Measurements from ENCODE around the gene GSPT2.

DNA sequence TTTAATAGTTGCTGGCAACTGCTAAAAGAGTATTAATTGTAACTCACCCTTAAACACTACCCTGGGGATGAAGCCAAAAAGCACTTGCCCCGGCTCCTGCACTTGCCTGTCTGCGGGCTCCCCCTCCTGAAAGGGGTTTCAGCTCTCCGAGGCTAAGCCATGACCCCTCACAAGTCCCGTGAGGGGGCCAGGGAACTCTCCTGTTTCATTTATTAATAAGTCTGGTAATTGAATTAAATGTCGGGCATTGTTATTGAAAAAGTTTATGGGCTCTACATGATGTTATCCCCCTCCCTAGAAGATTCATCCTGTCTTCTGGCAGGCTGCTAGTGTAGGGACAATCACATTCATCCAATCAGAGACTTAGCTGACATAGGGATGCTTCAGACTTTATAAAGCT lies 23.3 kb downstream of the GSPT2 start:
- TF ChIP-seq, protein P1, sequence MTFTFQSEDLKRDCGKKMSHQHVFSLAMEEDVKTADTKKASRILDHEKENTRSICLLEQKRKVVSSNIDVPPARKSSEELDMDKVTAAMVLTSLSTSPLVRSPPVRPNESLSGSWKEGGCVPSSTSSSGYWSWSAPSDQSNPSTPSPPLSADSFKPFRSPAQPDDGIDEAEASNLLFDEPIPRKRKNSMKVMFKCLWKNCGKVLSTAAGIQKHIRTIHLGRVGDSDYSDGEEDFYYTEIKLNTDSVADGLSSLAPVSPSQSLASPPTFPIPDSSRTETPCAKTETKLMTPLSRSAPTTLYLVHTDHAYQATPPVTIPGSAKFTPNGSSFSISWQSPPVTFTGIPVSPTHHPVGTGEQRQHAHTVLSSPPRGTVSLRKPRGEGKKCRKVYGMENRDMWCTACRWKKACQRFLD (tag by site-specific recombination; IDR thresholded peaks at IDR 0.05): no peak
- TF ChIP-seq REST (tag by site-specific recombination; IDR thresholded peaks at IDR 0.05) (no peak), INSM2 (tag by site-specific recombination; IDR thresholded peaks at IDR 0.05) (no peak), CTCF (tag by site-specific recombination; IDR thresholded peaks at IDR 0.05) (no peak), GLI4 (tag by site-specific recombination; IDR thresholded peaks at IDR 0.05) (no peak), ZNF239 (tag by site-specific recombination; IDR thresholded peaks at IDR 0.05) (no peak), ZNF302 (tag by site-specific recombination; IDR thresholded peaks at IDR 0.05; ENCODE audit: low read depth) (no peak), ZNF274 (IDR thresholded peaks at IDR 0.05; ENCODE audit: low read length) (no peak), ZNF274 (tag by site-specific recombination; IDR thresholded peaks at IDR 0.05; ENCODE audit: borderline replicate concordance) (no peak), IKZF3 (tag by site-specific recombination; IDR thresholded peaks at IDR 0.05) (no peak), ZNF549 (tag by site-specific recombination; IDR thresholded peaks at IDR 0.05) (no peak)
- TF ChIP-seq, protein P2, sequence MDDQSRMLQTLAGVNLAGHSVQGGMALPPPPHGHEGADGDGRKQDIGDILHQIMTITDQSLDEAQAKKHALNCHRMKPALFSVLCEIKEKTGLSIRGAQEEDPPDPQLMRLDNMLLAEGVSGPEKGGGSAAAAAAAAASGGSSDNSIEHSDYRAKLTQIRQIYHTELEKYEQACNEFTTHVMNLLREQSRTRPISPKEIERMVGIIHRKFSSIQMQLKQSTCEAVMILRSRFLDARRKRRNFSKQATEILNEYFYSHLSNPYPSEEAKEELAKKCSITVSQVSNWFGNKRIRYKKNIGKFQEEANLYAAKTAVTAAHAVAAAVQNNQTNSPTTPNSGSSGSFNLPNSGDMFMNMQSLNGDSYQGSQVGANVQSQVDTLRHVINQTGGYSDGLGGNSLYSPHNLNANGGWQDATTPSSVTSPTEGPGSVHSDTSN (CRISPR knock-in tag; IDR thresholded peaks at IDR 0.05): no peak
- TF ChIP-seq, protein P3, sequence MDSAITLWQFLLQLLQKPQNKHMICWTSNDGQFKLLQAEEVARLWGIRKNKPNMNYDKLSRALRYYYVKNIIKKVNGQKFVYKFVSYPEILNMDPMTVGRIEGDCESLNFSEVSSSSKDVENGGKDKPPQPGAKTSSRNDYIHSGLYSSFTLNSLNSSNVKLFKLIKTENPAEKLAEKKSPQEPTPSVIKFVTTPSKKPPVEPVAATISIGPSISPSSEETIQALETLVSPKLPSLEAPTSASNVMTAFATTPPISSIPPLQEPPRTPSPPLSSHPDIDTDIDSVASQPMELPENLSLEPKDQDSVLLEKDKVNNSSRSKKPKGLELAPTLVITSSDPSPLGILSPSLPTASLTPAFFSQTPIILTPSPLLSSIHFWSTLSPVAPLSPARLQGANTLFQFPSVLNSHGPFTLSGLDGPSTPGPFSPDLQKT (IDR thresholded peaks at IDR 0.05; ENCODE audit: borderline replicate concordance, low read depth, low read length): no peak

Data from HEK293 (cell line).